ENCODE measurements around the gene GAMT.

The GAMT gene

GRCh38 chr19:1369214-1369805 is 32.0 kb downstream of the GAMT start:
- Histone ChIP-seq H3K4me1 (ENCODE audit: insufficient read depth, low read length, poor library complexity, severe bottlenecking) (peaks cover 3% of the 10 kb centered on the region), H2AFZ (ENCODE audit: low read length) (no peak overlapping the region), H3K4me3 (ENCODE audit: low read length, poor library complexity, severe bottlenecking) (no peak overlapping the region), H3K4me2 (ENCODE audit: low read depth, low read length, poor library complexity, severe bottlenecking) (no peak overlapping the region), H3F3A (ENCODE audit: low read depth) (peaks cover under 1% of the 10 kb centered on the region; the same call in 1 of the 2 replicates), H3K9me2 (replicated peaks; ENCODE audit: low read depth, low read length) (no peaks in the 10 kb centered on the region), H3K27me3 (ENCODE audit: insufficient read depth, low read length, poor library complexity, severe bottlenecking) (no peaks in the 10 kb centered on the region), H3K79me2 (ENCODE audit: insufficient read depth, low read length) (0 out of 2 replicates have a peak, but pooled peaks cover 10% of the 10 kb centered on the region), H4K20me1 (ENCODE audit: insufficient read depth, low read length, poor library complexity, severe bottlenecking) (no peaks in the 10 kb centered on the region), H3K9me3 (ENCODE audit: insufficient read depth, low read depth, low read length) (no peaks in the 10 kb centered on the region), H3K9ac (ENCODE audit: low read depth, low read length, poor library complexity, severe bottlenecking) (no peak overlapping the region), H3K36me3 (ENCODE audit: insufficient read depth, low read length) (peaks cover 26% of the 10 kb centered on the region; the same call in 1 of the 2 replicates)
- no peak for TF ChIP-seq EZH2phosphoT487 (IDR thresholded peaks at IDR 0.05; ENCODE audit: borderline replicate concordance)
- TF ChIP-seq, protein P1, sequence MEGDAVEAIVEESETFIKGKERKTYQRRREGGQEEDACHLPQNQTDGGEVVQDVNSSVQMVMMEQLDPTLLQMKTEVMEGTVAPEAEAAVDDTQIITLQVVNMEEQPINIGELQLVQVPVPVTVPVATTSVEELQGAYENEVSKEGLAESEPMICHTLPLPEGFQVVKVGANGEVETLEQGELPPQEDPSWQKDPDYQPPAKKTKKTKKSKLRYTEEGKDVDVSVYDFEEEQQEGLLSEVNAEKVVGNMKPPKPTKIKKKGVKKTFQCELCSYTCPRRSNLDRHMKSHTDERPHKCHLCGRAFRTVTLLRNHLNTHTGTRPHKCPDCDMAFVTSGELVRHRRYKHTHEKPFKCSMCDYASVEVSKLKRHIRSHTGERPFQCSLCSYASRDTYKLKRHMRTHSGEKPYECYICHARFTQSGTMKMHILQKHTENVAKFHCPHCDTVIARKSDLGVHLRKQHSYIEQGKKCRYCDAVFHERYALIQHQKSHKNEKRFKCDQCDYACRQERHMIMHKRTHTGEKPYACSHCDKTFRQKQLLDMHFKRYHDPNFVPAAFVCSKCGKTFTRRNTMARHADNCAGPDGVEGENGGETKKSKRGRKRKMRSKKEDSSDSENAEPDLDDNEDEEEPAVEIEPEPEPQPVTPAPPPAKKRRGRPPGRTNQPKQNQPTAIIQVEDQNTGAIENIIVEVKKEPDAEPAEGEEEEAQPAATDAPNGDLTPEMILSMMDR (conservative IDR thresholded peaks at IDR 0.05; ENCODE audit: low read length), result no peak

GRCh38 chr19:1366899-1367870 is 34.2 kb downstream of the GAMT start:
- H3K79me2 ChIP-seq (ENCODE audit: insufficient read depth, low read length), result peaks cover 16% of the 10 kb centered on the region; the same call in 1 of the 2 replicates
- H2AFZ ChIP-seq (ENCODE audit: low read length), result no peak overlapping the region
- no peaks in the 10 kb centered on the region for H3K9me2 ChIP-seq (replicated peaks; ENCODE audit: low read depth, low read length)
- no peak overlapping the region for H3K4me2 ChIP-seq (ENCODE audit: low read depth, low read length, poor library complexity, severe bottlenecking)
- H4K20me1 ChIP-seq (ENCODE audit: insufficient read depth, low read length, poor library complexity, severe bottlenecking), result no peaks in the 10 kb centered on the region
- no peaks in the 10 kb centered on the region for H3K27me3 ChIP-seq (ENCODE audit: insufficient read depth, low read length, poor library complexity, severe bottlenecking)
- peaks cover 5% of the 10 kb centered on the region for H3F3A ChIP-seq (ENCODE audit: low read depth)
- no peak overlapping the region for H3K9ac ChIP-seq (ENCODE audit: low read depth, low read length, poor library complexity, severe bottlenecking)
- H3K36me3 ChIP-seq (ENCODE audit: insufficient read depth, low read length), result peaks cover 13% of the 10 kb centered on the region; the same call in 1 of the 2 replicates
- no peak overlapping the region for H3K4me3 ChIP-seq (ENCODE audit: low read length, poor library complexity, severe bottlenecking)
- peaks cover 23% of the 10 kb centered on the region for H3K4me1 ChIP-seq (ENCODE audit: insufficient read depth, low read length, poor library complexity, severe bottlenecking)
- H3K9me3 ChIP-seq (ENCODE audit: insufficient read depth, low read depth, low read length), result no peaks in the 10 kb centered on the region
- TF ChIP-seq, protein P1 (conservative IDR thresholded peaks at IDR 0.05; ENCODE audit: low read length), result no peak
- TF ChIP-seq EZH2phosphoT487 (IDR thresholded peaks at IDR 0.05; ENCODE audit: borderline replicate concordance), result no peak

DNA sequence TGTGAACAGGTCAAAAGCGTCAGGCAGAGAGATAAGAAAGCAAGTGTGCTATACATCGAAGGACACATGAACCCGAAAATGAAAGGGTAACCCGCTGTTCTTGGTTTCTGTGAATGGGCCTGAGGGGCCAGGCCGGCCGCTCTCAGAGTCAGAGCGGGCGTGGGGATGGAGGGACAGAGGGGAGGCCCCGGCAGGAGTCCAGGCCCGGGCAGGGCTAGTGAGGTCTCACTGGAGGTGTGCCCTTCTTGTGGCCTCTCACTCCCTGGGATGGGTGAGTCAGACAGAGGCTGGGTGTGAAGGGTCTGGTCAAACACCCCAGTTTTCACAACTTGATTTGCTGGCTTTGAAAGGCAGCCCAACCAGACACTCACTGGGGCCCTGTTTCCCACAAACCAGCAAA is 35.0 kb downstream of the GAMT start:
- peaks cover 31% of the 10 kb centered on the region for H3K4me1 ChIP-seq (ENCODE audit: insufficient read depth, low read length, poor library complexity, severe bottlenecking)
- H3K9ac ChIP-seq (ENCODE audit: low read depth, low read length, poor library complexity, severe bottlenecking), result no peak overlapping the region
- no peaks in the 10 kb centered on the region for H3K9me2 ChIP-seq (replicated peaks; ENCODE audit: low read depth, low read length)
- H3F3A ChIP-seq (ENCODE audit: low read depth), result peaks cover 5% of the 10 kb centered on the region
- H3K36me3 ChIP-seq (ENCODE audit: insufficient read depth, low read length), result peaks cover 11% of the 10 kb centered on the region; the same call in 1 of the 2 replicates
- H3K4me2 ChIP-seq (ENCODE audit: low read depth, low read length, poor library complexity, severe bottlenecking), result no peak overlapping the region
- H2AFZ ChIP-seq (ENCODE audit: low read length), result no peak overlapping the region
- no peaks in the 10 kb centered on the region for H3K27me3 ChIP-seq (ENCODE audit: insufficient read depth, low read length, poor library complexity, severe bottlenecking)
- H4K20me1 ChIP-seq (ENCODE audit: insufficient read depth, low read length, poor library complexity, severe bottlenecking), result no peaks in the 10 kb centered on the region
- TF ChIP-seq, protein P1 (conservative IDR thresholded peaks at IDR 0.05; ENCODE audit: low read length), result no peak
- TF ChIP-seq EZH2phosphoT487 (IDR thresholded peaks at IDR 0.05; ENCODE audit: borderline replicate concordance), result no peak
- no peak overlapping the region for H3K4me3 ChIP-seq (ENCODE audit: low read length, poor library complexity, severe bottlenecking)
- H3K9me3 ChIP-seq (ENCODE audit: insufficient read depth, low read depth, low read length), result no peaks in the 10 kb centered on the region
- peaks cover 25% of the 10 kb centered on the region; the same call in 1 of the 2 replicates for H3K79me2 ChIP-seq (ENCODE audit: insufficient read depth, low read length)
